GM12878 (cell line): ENCODE data around the gene F13A1. TPM values are rescaled to one million over a fixed set of nuclear protein-coding genes. Genes with fewer than 3 reads are reported as not detected.
A peak's percentile ranks its signal among the peaks of the same experiment; 100 is the strongest.

ENCODE experiments used
- ATAC-seq: fragments of 200-7000 bp; cut with Tn5 transposase; 3 replicates; pipeline ENCODE4 v1.9.1; 2020; ENCODE audit warnings: mild to moderate bottlenecking, moderate library complexity
- BruUV-seq: library from RNA; stranded (reverse); fragments of 400-500 nt; replicated peaks from 2 replicates; lab custom pipeline; 2021; lab: Mats Ljungman, UMichigan
- CTCF ChIA-PET: fragments of 300-600 bp; sonication (Branson Sonifier 250); formaldehyde crosslinking; extraction: SDS; loops from one replicate; lab custom pipeline; 2021; ENCODE audit warnings: inconsistent platforms; lab: Yijun Ruan, JAX
- POLR2A ChIA-PET: fragments of 350-600 bp; formaldehyde crosslinking; extraction: SDS; loops from one replicate; lab custom pipeline; 2021; ENCODE audit warnings: inconsistent platforms; lab: Charles Lee
- RAD21 ChIA-PET: fragments of 300-600 bp; sonication (Branson Sonifier 250); formaldehyde crosslinking; loops from one replicate; lab custom pipeline; 2023; ENCODE audit warnings: antibody characterized with exemption; ENCODE audit not compliant: unreplicated experiment; lab: Charles Lee
- SMC1A ChIA-PET: fragments of 300-600 bp; sonication (Branson Sonifier 250); formaldehyde crosslinking; loops from one replicate; lab custom pipeline; 2023; ENCODE audit not compliant: unreplicated experiment, uncharacterized antibody; lab: Charles Lee
- DNase-seq: peaks from one replicate; pipeline ENCODE4 v3.0.0-alpha.2; 2011; ENCODE audit warnings: low read depth, low spot score
- FAIRE-seq: peaks from 3 replicates; lab custom pipeline; 2011; peaks lifted over from hg19 to GRCh38; lab: Jason Lieb, UNC
- H2AFZ ChIP-seq: 2 replicates; pipeline ENCODE4 v1.6.0; 2011; ENCODE audit warnings: low read depth, low read length, control low read depth; ENCODE audit not compliant: control insufficient read depth
- H3K27ac ChIP-seq: 2 replicates; pipeline ENCODE4 v1.5.1; 2011; ENCODE audit warnings: control low read depth; ENCODE audit not compliant: control insufficient read depth, insufficient read depth
- H3K27me3 ChIP-seq, 2 experiments: replicated peaks in 1 of 2; 2 replicates each; pipeline versions ENCODE4 v1.6.0 to v1.6.1; 2011; ENCODE audit warnings: low read length in 1 of 2; ENCODE audit not compliant: control insufficient read depth in 2 of 2, insufficient read depth in 2 of 2
- H3K36me3 ChIP-seq, 2 experiments: 2 replicates each; pipeline ENCODE4 v1.5.1; 2011; ENCODE audit warnings: low read length in 1 of 2; ENCODE audit not compliant: control insufficient read depth in 2 of 2, insufficient read depth in 2 of 2
- H3K4me1 ChIP-seq: 2 replicates; pipeline ENCODE4 v1.6.1; 2011; ENCODE audit warnings: mild to moderate bottlenecking, low read length, moderate library complexity, mixed read lengths; ENCODE audit not compliant: control insufficient read depth, insufficient read depth
- H3K4me2 ChIP-seq: 2 replicates; pipeline ENCODE4 v1.6.0; 2011; ENCODE audit warnings: control low read depth; ENCODE audit not compliant: control insufficient read depth, insufficient read depth
- H3K4me3 ChIP-seq: fragments of 200-600 bp; sonication (generic); 2 replicates; pipeline ENCODE4 v1.5.1; 2016
- H3K79me2 ChIP-seq: 2 replicates; pipeline ENCODE4 v1.6.0; 2011; ENCODE audit warnings: low read length; ENCODE audit not compliant: control insufficient read depth, insufficient read depth
- H3K9ac ChIP-seq: 2 replicates; pipeline ENCODE4 v1.8.0; 2011; ENCODE audit warnings: low read length, control low read depth, mixed read lengths; ENCODE audit not compliant: control insufficient read depth, insufficient read depth
- H3K9me3 ChIP-seq: replicated peaks from 3 replicates; pipeline ENCODE4 v1.5.1; 2011; ENCODE audit warnings: mild to moderate bottlenecking, low read length; ENCODE audit not compliant: control insufficient read depth, insufficient read depth
- H4K20me1 ChIP-seq: 2 replicates; pipeline ENCODE4 v1.6.0; 2011; ENCODE audit not compliant: control insufficient read depth, insufficient read depth
- ATF7 ChIP-seq: fragments of 450-650 bp; IDR thresholded peaks from 2 replicates; pipeline ENCODE4 v1.6.1; 2016; ENCODE audit warnings: low read depth, mild to moderate bottlenecking
- BACH1 ChIP-seq: fragments of 450-650 bp; IDR thresholded peaks from 2 replicates; pipeline ENCODE4 v1.6.1; 2017; ENCODE audit warnings: mild to moderate bottlenecking, borderline replicate concordance
- BCL11A ChIP-seq: IDR thresholded peaks from 2 replicates; pipeline ENCODE4 v1.6.1; 2011; ENCODE audit warnings: low read depth, low read length
- BHLHE40 ChIP-seq, 2 experiments: fragments of 450-650 bp in 1 of 2; IDR thresholded peaks; 2 replicates each; pipeline ENCODE4 v1.6.1; 2011 to 2017; ENCODE audit warnings: low read depth in 2 of 2, borderline replicate concordance in 1 of 2, improper control_type of control experiment in 1 of 2, low read length in 1 of 2, mild to moderate bottlenecking in 1 of 2
- BMI1 ChIP-seq: fragments of 450-650 bp; IDR thresholded peaks from 2 replicates; pipeline ENCODE4 v1.6.1; 2016; ENCODE audit warnings: mild to moderate bottlenecking, moderate library complexity, borderline replicate concordance
- CBFB ChIP-seq: IDR thresholded peaks from 2 replicates; pipeline ENCODE4 v1.6.1; 2016; ENCODE audit warnings: antibody characterized with exemption, low read depth
- ESRRA ChIP-seq: IDR thresholded peaks from 2 replicates; pipeline ENCODE4 v1.6.1; 2012; ENCODE audit warnings: mild to moderate bottlenecking, low read length, improper control_type of control experiment
- HCFC1 ChIP-seq: fragments of 150-350 bp; IDR thresholded peaks from 2 replicates; pipeline ENCODE4 v1.6.1; 2014; ENCODE audit warnings: low read length
- JUND ChIP-seq: IDR thresholded peaks from 2 replicates; pipeline ENCODE4 v1.6.1; 2012; ENCODE audit warnings: low read depth, mild to moderate bottlenecking, low read length, improper control_type of control experiment, moderate library complexity
- MEF2B ChIP-seq: fragments of 450-650 bp; IDR thresholded peaks from 2 replicates; pipeline ENCODE4 v1.6.1; 2018; ENCODE audit warnings: mild to moderate bottlenecking, moderate library complexity; ENCODE audit not compliant: partially characterized antibody, poor library complexity, severe bottlenecking
- MXI1 ChIP-seq: fragments of 150-350 bp; IDR thresholded peaks from 2 replicates; pipeline ENCODE4 v1.6.1; 2011; ENCODE audit warnings: low read depth, mild to moderate bottlenecking, inconsistent platforms, low read length, improper control_type of control experiment
- NBN ChIP-seq: fragments of 450-650 bp; IDR thresholded peaks from 2 replicates; pipeline ENCODE4 v1.6.1; 2016
- NFXL1 ChIP-seq: fragments of 450-650 bp; IDR thresholded peaks from 2 replicates; pipeline ENCODE4 v1.6.1; 2017; ENCODE audit warnings: antibody characterized with exemption, mild to moderate bottlenecking, borderline replicate concordance
- NFYB ChIP-seq: IDR thresholded peaks from 2 replicates; pipeline ENCODE4 v1.6.1; 2011; ENCODE audit warnings: low read depth, mild to moderate bottlenecking, low read length, improper control_type of control experiment, moderate library complexity; ENCODE audit not compliant: insufficient read depth
- RUNX3 ChIP-seq: IDR thresholded peaks from 2 replicates; pipeline ENCODE4 v1.6.1; 2012; ENCODE audit warnings: low read length, inconsistent platforms
- TBL1XR1 ChIP-seq: IDR thresholded peaks from 2 replicates; pipeline ENCODE4 v1.6.1; 2012; ENCODE audit warnings: low read depth, low read length, improper control_type of control experiment
- TCF12 ChIP-seq: IDR thresholded peaks from 2 replicates; pipeline ENCODE4 v1.6.1; 2011; ENCODE audit warnings: low read depth, mild to moderate bottlenecking, low read length
- ZNF384 ChIP-seq: IDR thresholded peaks from 2 replicates; pipeline ENCODE4 v1.6.1; 2012; ENCODE audit warnings: low read depth, mild to moderate bottlenecking, low read length, improper control_type of control experiment, borderline replicate concordance
- ZZZ3 ChIP-seq: IDR thresholded peaks from 2 replicates; pipeline ENCODE4 v1.6.1; 2011; ENCODE audit warnings: low read depth; ENCODE audit not compliant: control insufficient read depth, insufficient read length
- WGBS: methylation state at CpG from one replicate; pipeline ENCODE4 v1.1.6; 2016; ENCODE audit warnings: low lambda C conversion rate; ENCODE audit not compliant: insufficient replicate concordance, insufficient coverage; ENCODE audit errors: missing lambda C conversion rate; 5-methylcytosine and 5-hydroxymethylcytosine counted together
- in situ Hi-C: fragments of 300-500 bp; cut with MboI; formaldehyde crosslinking; loops from 9 replicates; pipeline ENCODE4 v1.14.3; 2018; ENCODE audit warnings: mixed read lengths
- intact Hi-C: fragments of 100-400 bp; cut with micrococcal nuclease; formaldehyde crosslinking; loops from one replicate; pipeline ENCODE4 v1.14.2; 2022; ENCODE audit not compliant: unreplicated experiment
- polyA plus RNA-seq, 11 experiments: library from polyadenylated mRNA; depleted of rRNA in 4 of 11; unstranded in 6 of 11; stranded (reverse) in 5 of 11; fragments of >200 nt; fragmentation: Nextera tagmentation in 4 of 11; fragmentation: Illumina TruSeq in 1 of 11; extraction: Ambion mirVana in 4 of 11; extraction: Trizol in 1 of 11; gene quantifications; 1 replicate in 1 of 11; 2 replicates in 10 of 11; pipeline versions ENCODE4 v1.2.1 to v1.2.3, GENCODE V29; 2011 to 2016; ENCODE audit warnings: inconsistent platforms in 2 of 11, missing spikeins in 2 of 11, low read depth in 1 of 11
- total RNA-seq, 4 experiments: library from RNA; depleted of rRNA in 3 of 4; stranded (reverse); fragments of >200 nt in 3 of 4; fragmentation: Illumina TruSeq in 1 of 4; extraction: Trizol in 1 of 4; gene quantifications; 2 replicates each; pipeline versions ENCODE4 v1.2.1 to v1.2.3, GENCODE V29; 2013 to 2021
- TF ChIP-seq, protein P1 (sequence below): IDR thresholded peaks from 2 replicates; pipeline ENCODE4 v1.6.1; 2012; ENCODE audit warnings: low read length, inconsistent platforms
- TF ChIP-seq, protein P2 (sequence below): fragments of 450-650 bp; IDR thresholded peaks from 2 replicates; pipeline ENCODE4 v1.6.1; 2018; ENCODE audit warnings: borderline replicate concordance, mild to moderate bottlenecking; ENCODE audit not compliant: partially characterized antibody

Gene F13A1
- total and polyA plus RNA-seq, 10 of the 15 experiments (the other 5 are each of a cell fraction or from before 2014, with no cell fraction given): 0.48 to 1.8 (median 1.0) TPM

DNA sequence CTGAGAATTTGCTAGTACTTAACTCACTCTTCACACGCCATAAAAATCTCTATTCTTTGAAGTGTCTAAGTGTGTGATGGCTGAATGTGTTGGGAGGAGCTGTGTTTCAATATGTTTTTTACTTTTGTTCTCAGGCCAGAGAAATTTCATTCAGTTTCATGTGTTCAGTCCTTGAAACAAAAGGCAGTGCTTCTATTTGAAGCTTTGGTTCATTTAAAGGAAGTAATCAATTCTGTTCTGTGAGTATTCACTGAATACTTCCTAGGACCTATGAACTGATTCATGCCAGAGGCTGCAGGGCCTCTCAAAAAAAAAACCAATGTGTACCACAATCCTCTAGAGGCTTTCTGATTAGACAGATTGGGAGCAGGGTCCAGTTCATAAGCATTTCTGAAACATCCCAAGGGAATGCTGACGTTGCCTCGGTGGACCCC, 12.4 kb upstream of the F13A1 start:
- H3K27me3 ChIP-seq: no peaks in the 10 kb centered on the region
- 0% methylated on average over 3 of the region's 3 CpGs for WGBS
- H3K36me3 ChIP-seq: no peaks in the 10 kb centered on the region
- intact Hi-C loops (loop anchor here (1.0 to 5.0 kb wide), 3 partner anchors 59 to 276 kb away; partner anchors contain the start of gene LY86), in situ Hi-C loops (loop anchor here (5.0 kb wide), 1 partner anchor 74 kb away; no protein-coding TSS in a partner anchor)
- H3K4me2 ChIP-seq: peak overlapping the region; percentile 53; the same call in 1 of the 2 replicates
- H3K9ac ChIP-seq: peak overlapping the region; percentile 32
- no peak overlapping the region for H3K4me3 ChIP-seq
- RAD21 ChIA-PET: interaction anchor here (0.7 to 9.4 kb wide), 34 partner anchors 11 to 862 kb away, joined by 3 to 202 read pairs (median 6); no protein-coding TSS in a partner anchor
- no peaks in the 10 kb centered on the region for H4K20me1 ChIP-seq
- CTCF ChIA-PET: interaction anchor here (0.6 to 4.4 kb wide), 20 partner anchors 13 to 825 kb away, joined by 3 to 45 read pairs (median 4); partner anchors contain the start of gene F13A1
- peaks cover 38% of the 10 kb centered on the region for H3K4me1 ChIP-seq
- H3K27ac ChIP-seq: peak overlapping the region; percentile 97
- peaks cover 2% of the 10 kb centered on the region; the same call in 2 of the 3 replicates for H3K9me3 ChIP-seq
- no TSS peak for BruUV-seq
- H2AFZ ChIP-seq: no peak overlapping the region; the same call in 1 of the 2 replicates
- FAIRE-seq: peak; percentile 56
- ATAC-seq: peak; percentile 46
- SMC1A ChIA-PET: interaction anchor here (0.5 to 12.3 kb wide), 33 partner anchors 13 to 366 kb away, joined by 3 to 217 read pairs (median 5); no protein-coding TSS in a partner anchor
- POLR2A ChIA-PET: interaction anchor here (0.6 to 5.2 kb wide), 14 partner anchors 15 to 255 kb away, joined by 3 to 69 read pairs (median 4); no protein-coding TSS in a partner anchor
- peak; percentile 76 for DNase-seq
- H3K79me2 ChIP-seq: no peaks in the 10 kb centered on the region
- TF ChIP-seq ZZZ3: no peak
- no peak for TF ChIP-seq NBN
- TF ChIP-seq, protein P1, sequence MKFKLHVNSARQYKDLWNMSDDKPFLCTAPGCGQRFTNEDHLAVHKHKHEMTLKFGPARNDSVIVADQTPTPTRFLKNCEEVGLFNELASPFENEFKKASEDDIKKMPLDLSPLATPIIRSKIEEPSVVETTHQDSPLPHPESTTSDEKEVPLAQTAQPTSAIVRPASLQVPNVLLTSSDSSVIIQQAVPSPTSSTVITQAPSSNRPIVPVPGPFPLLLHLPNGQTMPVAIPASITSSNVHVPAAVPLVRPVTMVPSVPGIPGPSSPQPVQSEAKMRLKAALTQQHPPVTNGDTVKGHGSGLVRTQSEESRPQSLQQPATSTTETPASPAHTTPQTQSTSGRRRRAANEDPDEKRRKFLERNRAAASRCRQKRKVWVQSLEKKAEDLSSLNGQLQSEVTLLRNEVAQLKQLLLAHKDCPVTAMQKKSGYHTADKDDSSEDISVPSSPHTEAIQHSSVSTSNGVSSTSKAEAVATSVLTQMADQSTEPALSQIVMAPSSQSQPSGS: peak; percentile 61; the same call in 1 of the 2 replicates
- no peak for TF ChIP-seq BACH1
- 0 out of 2 replicates have a peak, but pooled peaks have one; percentile 6 for TF ChIP-seq ATF7
- TF ChIP-seq ZNF384: peak; percentile 62; the same call in 1 of the 2 replicates
- no peak for TF ChIP-seq JUND
- TF ChIP-seq, protein P2, sequence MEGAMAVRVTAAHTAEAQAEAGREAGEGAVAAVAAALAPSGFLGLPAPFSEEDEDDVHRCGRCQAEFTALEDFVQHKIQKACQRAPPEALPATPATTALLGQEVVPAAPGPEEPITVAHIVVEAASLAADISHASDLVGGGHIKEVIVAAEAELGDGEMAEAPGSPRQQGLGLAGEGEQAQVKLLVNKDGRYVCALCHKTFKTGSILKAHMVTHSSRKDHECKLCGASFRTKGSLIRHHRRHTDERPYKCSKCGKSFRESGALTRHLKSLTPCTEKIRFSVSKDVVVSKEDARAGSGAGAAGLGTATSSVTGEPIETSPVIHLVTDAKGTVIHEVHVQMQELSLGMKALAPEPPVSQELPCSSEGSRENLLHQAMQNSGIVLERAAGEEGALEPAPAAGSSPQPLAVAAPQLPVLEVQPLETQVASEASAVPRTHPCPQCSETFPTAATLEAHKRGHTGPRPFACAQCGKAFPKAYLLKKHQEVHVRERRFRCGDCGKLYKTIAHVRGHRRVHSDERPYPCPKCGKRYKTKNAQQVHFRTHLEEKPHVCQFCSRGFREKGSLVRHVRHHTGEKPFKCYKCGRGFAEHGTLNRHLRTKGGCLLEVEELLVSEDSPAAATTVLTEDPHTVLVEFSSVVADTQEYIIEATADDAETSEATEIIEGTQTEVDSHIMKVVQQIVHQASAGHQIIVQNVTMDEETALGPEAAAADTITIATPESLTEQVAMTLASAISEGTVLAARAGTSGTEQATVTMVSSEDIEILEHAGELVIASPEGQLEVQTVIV: no peak
- no peak for TF ChIP-seq NFYB
- no peak for TF ChIP-seq HCFC1
- no peak for TF ChIP-seq NFXL1
- no peak for TF ChIP-seq CBFB
- 0 out of 2 replicates have a peak, but pooled peaks have one; percentile 61 for TF ChIP-seq BCL11A
- peak; percentile 68 for TF ChIP-seq RUNX3
- TF ChIP-seq TCF12: no peak
- TF ChIP-seq ESRRA: no peak
- 0 out of 4 replicates have a peak, but pooled peaks of 1 of the 2 experiments have one; percentile 11 for TF ChIP-seq BHLHE40 (IDR thresholded peaks at IDR 0.05; ENCODE audit: borderline replicate concordance in 1 of 2, low read depth in 2 of 2, low read length in 1 of 2)
- TF ChIP-seq TBL1XR1: no peak
- no peak for TF ChIP-seq BMI1
- TF ChIP-seq MXI1: no peak
- TF ChIP-seq MEF2B: peak; percentile 94
